Transverse colon (tissue), 4 donors: Measurements from ENCODE around the gene ARL5A. TPM values are rescaled to one million over a fixed set of nuclear protein-coding genes. Genes with fewer than 3 reads are reported as not detected.

Experiments used
- DNase-seq: peaks from one replicate; pipeline ENCODE4 v3.0.0-alpha.2; 2019
- H3K27ac ChIP-seq, 4 donors: fragments of 200-600 bp; sonication (generic); 2 replicates each; pipeline ENCODE4 v1.5.1; 2016 to 2018; ENCODE audit warnings: inconsistent platforms in 4 of 4
- H3K27me3 ChIP-seq: fragments of 200-600 bp; sonication (generic); 2 replicates; pipeline ENCODE4 v1.5.1; 2017; ENCODE audit warnings: inconsistent platforms
- H3K36me3 ChIP-seq, 4 donors: fragments of 200-600 bp; sonication (generic); 2 replicates each; pipeline ENCODE4 v1.5.1; 2017 to 2019; ENCODE audit warnings: inconsistent platforms in 4 of 4
- H3K4me1 ChIP-seq, 4 donors: fragments of 200-600 bp; sonication (generic); 2 replicates each; pipeline ENCODE4 v1.5.1; 2017 to 2020; ENCODE audit warnings: inconsistent platforms in 4 of 4
- H3K4me3 ChIP-seq, 4 donors: fragments of 200-600 bp; sonication (generic); 1 replicate in 1 of 4; 2 replicates in 3 of 4; pipeline versions ENCODE4 v1.5.1 to v1.6.1; 2017 to 2019; ENCODE audit warnings: inconsistent platforms in 4 of 4
- H3K9me3 ChIP-seq, 2 donors: fragments of 200-600 bp; sonication (generic); 2 replicates each; pipeline ENCODE4 v1.5.1; 2017 to 2019; ENCODE audit warnings: inconsistent platforms in 2 of 2
- CTCF ChIP-seq, 5 experiments: fragments of 200-600 bp in 3 of 5; fragments of 450-650 bp in 2 of 5; sonication (generic) in 3 of 5; IDR thresholded peaks; 1 replicate in 2 of 5; 2 replicates in 3 of 5; pipeline ENCODE4 v1.5.1; 2016 to 2017; ENCODE audit warnings: antibody characterized with exemption in 5 of 5, inconsistent platforms in 3 of 5, mild to moderate bottlenecking in 2 of 5, moderate library complexity in 1 of 5
- EP300 ChIP-seq: sonication (generic); formaldehyde crosslinking; IDR thresholded peaks from one replicate; pipeline ENCODE4 v1.6.1; 2017; ENCODE audit warnings: antibody characterized with exemption, low read depth
- POLR2A ChIP-seq: fragments of 450-650 bp; IDR thresholded peaks from one replicate; pipeline ENCODE4 v1.6.1; 2016; ENCODE audit warnings: antibody characterized with exemption, mild to moderate bottlenecking, moderate library complexity
- POLR2AphosphoS5 ChIP-seq, 3 donors: sonication (generic); formaldehyde crosslinking; IDR thresholded peaks; one replicate each; pipeline ENCODE4 v1.6.1; 2016; ENCODE audit warnings: antibody characterized with exemption in 3 of 3
- WGBS, 2 donors: methylation state at CpG; one replicate each; pipeline ENCODE4 v1.1.5; 2018; ENCODE audit warnings: low coverage in 1 of 2; 5-methylcytosine and 5-hydroxymethylcytosine counted together
- in situ Hi-C, 4 donors: fragments of 200-750 bp; cut with MboI; loops; one replicate each; pipeline versions ENCODE4 v1.15.0 to v1.15.1; 2017; ENCODE audit warnings: low sequenced_read_pairs in 3 of 4, low pct_ligation_motif_present in 1 of 4, low pct_unique_long_range_greater_than_20kb in 1 of 4
- intact Hi-C: fragments of 100-400 bp; cut with DNase I; formaldehyde crosslinking; loops from one replicate; pipeline ENCODE4 v1.15.1; 2023; ENCODE audit warnings: low total_unique reads
- total RNA-seq, 4 donors: library from RNA; depleted of rRNA; stranded (reverse); fragments of >200 nt; gene quantifications; one replicate each; pipeline ENCODE4 v1.1.0, GENCODE V29; 2016

The ARL5A gene
- total RNA-seq, 4 donors from 2014 or later: 6.6 to 42.2 (median 23.6) TPM

- no peak for DNase-seq
- Histone ChIP-seq H3K4me1 (peaks cover 0 to 10% (median 0%) of the 10 kb centered on the region in 4 donors), H3K4me3 (no peak overlapping the region), H3K27me3 (no peaks in the 10 kb centered on the region), H3K36me3 (no peaks in the 10 kb centered on the region), H3K9me3 (no peaks in the 10 kb centered on the region), H3K27ac (no peak overlapping the region)
- TF ChIP-seq POLR2A: no peak
- no peak for TF ChIP-seq EP300
- TF ChIP-seq POLR2AphosphoS5 (IDR thresholded peaks at IDR 0.05): no peak
- no peak for TF ChIP-seq CTCF (IDR thresholded peaks at IDR 0.05)
- in situ Hi-C loops (no loop called here), intact Hi-C loops (no loop called here)
- 71% methylated on average over 2 of the region's 2 CpGs; no CpG with 5 or more reads in 1 of the 2 donors for WGBS, 2 donors
Measured at GRCh38 chr2:151767536-151767935, 60.7 kb downstream of the ARL5A start.

GRCh38 chr2:151766437-151767153, 61.6 kb downstream of the ARL5A start:
- in situ Hi-C loops: no loop called here

GRCh38 chr2:151765760-151766410, 62.3 kb downstream of the ARL5A start:
- in situ Hi-C loops: no loop called here
- H3K9me3 ChIP-seq: no peaks in the 10 kb centered on the region
- no peaks in the 10 kb centered on the region for H3K27me3 ChIP-seq
- H3K36me3 ChIP-seq: no peaks in the 10 kb centered on the region
- no peak overlapping the region for H3K4me3 ChIP-seq
- no peak for TF ChIP-seq POLR2AphosphoS5 (IDR thresholded peaks at IDR 0.05)
- TF ChIP-seq EP300: no peak
- no peak for TF ChIP-seq POLR2A
- no peak for TF ChIP-seq CTCF (IDR thresholded peaks at IDR 0.05)
- 85 to 94% methylated on average over 3 to 10 of the region's 10 CpGs for WGBS, 2 donors
- intact Hi-C loops: no loop called here
- DNase-seq: no peak
- H3K27ac ChIP-seq: no peak overlapping the region
- H3K4me1 ChIP-seq: no peaks in the 10 kb centered on the region

More at GRCh38 chr2:151766437-151767153, 61.6 kb downstream of the ARL5A start:
- DNase-seq: no peak
- no peaks in the 10 kb centered on the region for H3K27me3 ChIP-seq
- H3K9me3 ChIP-seq: no peaks in the 10 kb centered on the region
- WGBS, 2 donors: 60% methylated on average over 4 of the region's 4 CpGs; no CpG with 5 or more reads in 1 of the 2 donors
- no peak overlapping the region for H3K27ac ChIP-seq
- H3K36me3 ChIP-seq: no peaks in the 10 kb centered on the region
- peaks cover 0 to 5% (median 0%) of the 10 kb centered on the region in 4 donors for H3K4me1 ChIP-seq
- intact Hi-C loops: no loop called here
- TF ChIP-seq POLR2A (no peak), POLR2AphosphoS5 (IDR thresholded peaks at IDR 0.05) (no peak), CTCF (IDR thresholded peaks at IDR 0.05) (no peak), EP300 (no peak)
- no peak overlapping the region for H3K4me3 ChIP-seq

DNA sequence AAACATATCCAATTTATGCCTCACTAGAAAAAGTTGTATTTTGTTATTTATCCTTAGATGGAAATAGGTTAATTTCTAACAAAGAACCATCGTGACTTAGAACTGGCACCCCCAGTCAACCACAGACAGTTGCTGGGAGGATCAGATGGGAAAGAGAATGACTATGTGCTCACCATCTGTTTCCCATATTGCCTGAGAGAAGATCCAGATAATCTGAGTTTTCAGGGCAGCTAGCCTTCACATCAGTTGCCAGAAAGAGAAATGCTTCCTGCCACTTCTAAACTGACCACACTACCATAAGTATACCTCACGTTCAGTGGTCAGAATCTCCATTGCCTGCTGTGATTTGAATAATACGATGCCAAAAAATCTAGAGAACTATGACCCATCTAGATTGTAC, 65.5 kb downstream of the ARL5A start:
- H3K27me3 ChIP-seq: no peaks in the 10 kb centered on the region
- no peak overlapping the region for H3K4me3 ChIP-seq
- 47 to 54% methylated on average over 2 to 3 of the region's 3 CpGs for WGBS, 2 donors
- no peak for DNase-seq
- in situ Hi-C loops (no loop called here), intact Hi-C loops (no loop called here)
- no peaks in the 10 kb centered on the region for H3K9me3 ChIP-seq
- TF ChIP-seq EP300 (no peak), POLR2AphosphoS5 (IDR thresholded peaks at IDR 0.05) (no peak), CTCF (IDR thresholded peaks at IDR 0.05) (no peak), POLR2A (no peak)
- no peaks in the 10 kb centered on the region for H3K4me1 ChIP-seq
- H3K36me3 ChIP-seq: no peaks in the 10 kb centered on the region
- H3K27ac ChIP-seq: no peak overlapping the region
